ENCODE data around the gene GOLGA3.
"Not testable (repeated sequence)": the region's sequence is repeated elsewhere in the genome, so short reads cannot be mapped to it uniquely, and the experiment has no call there.

The GOLGA3 gene

GRCh38 chr12:132807295-132808092 is 21.2 kb downstream of the GOLGA3 start:
- peaks cover 44 to 68% of the 10 kb centered on the region in 2 donors for H3K36me3 ChIP-seq (ENCODE audit: control insufficient read depth in 1 of 2, insufficient read depth in 2 of 2, low read length in 2 of 2)
- no peak overlapping the region for H3K4me3 ChIP-seq (ENCODE audit: low read depth in 1 of 2, low read length in 2 of 2)
- no peaks in the 10 kb centered on the region for H3K9me3 ChIP-seq (ENCODE audit: control insufficient read depth in 1 of 2, low read length in 2 of 2)
- no peaks in the 10 kb centered on the region for H3K4me1 ChIP-seq (ENCODE audit: control insufficient read depth in 1 of 2, insufficient read depth in 2 of 2, low read length in 2 of 2)
- H3K27ac ChIP-seq (ENCODE audit: low read length), result no peak overlapping the region
- no peaks in the 10 kb centered on the region for H3K27me3 ChIP-seq (ENCODE audit: low read depth, low read length)

GRCh38 chr12:132806857-132807256 is 21.8 kb downstream of the GOLGA3 start:
- Histone ChIP-seq H3K27ac (ENCODE audit: low read length) (no peak overlapping the region), H3K27me3 (ENCODE audit: low read depth, low read length) (no peaks in the 10 kb centered on the region), H3K9me3 (ENCODE audit: control insufficient read depth in 1 of 2, low read length in 2 of 2) (no peaks in the 10 kb centered on the region), H3K36me3 (ENCODE audit: control insufficient read depth in 1 of 2, insufficient read depth in 2 of 2, low read length in 2 of 2) (peaks cover 41 to 69% of the 10 kb centered on the region in 2 donors), H3K4me3 (ENCODE audit: low read depth in 1 of 2, low read length in 2 of 2) (no peak overlapping the region), H3K4me1 (ENCODE audit: control insufficient read depth in 1 of 2, insufficient read depth in 2 of 2, low read length in 2 of 2) (no peaks in the 10 kb centered on the region)

GRCh38 chr12:132804426-132804861 is 24.2 kb downstream of the GOLGA3 start:
- Histone ChIP-seq H3K27me3 (ENCODE audit: low read depth, low read length) (no peaks in the 10 kb centered on the region), H3K4me1 (ENCODE audit: control insufficient read depth in 1 of 2, insufficient read depth in 2 of 2, low read length in 2 of 2) (no peaks in the 10 kb centered on the region), H3K36me3 (ENCODE audit: control insufficient read depth in 1 of 2, insufficient read depth in 2 of 2, low read length in 2 of 2) (peaks cover 50 to 88% of the 10 kb centered on the region in 2 donors), H3K4me3 (ENCODE audit: low read depth in 1 of 2, low read length in 2 of 2) (no peak overlapping the region), H3K9me3 (ENCODE audit: control insufficient read depth in 1 of 2, low read length in 2 of 2) (no peaks in the 10 kb centered on the region), H3K27ac (ENCODE audit: low read length) (no peak overlapping the region)

- H3K4me1 ChIP-seq (ENCODE audit: control insufficient read depth in 1 of 2, insufficient read depth in 2 of 2, low read length in 2 of 2), result no peaks in the 10 kb centered on the region
- H3K4me3 ChIP-seq (ENCODE audit: low read depth in 1 of 2, low read length in 2 of 2), result no peak overlapping the region
- peaks cover 56 to 92% of the 10 kb centered on the region in 2 donors for H3K36me3 ChIP-seq (ENCODE audit: control insufficient read depth in 1 of 2, insufficient read depth in 2 of 2, low read length in 2 of 2)
- H3K27me3 ChIP-seq (ENCODE audit: low read depth, low read length), result no peaks in the 10 kb centered on the region
- H3K27ac ChIP-seq (ENCODE audit: low read length), result no peak overlapping the region
- no peaks in the 10 kb centered on the region for H3K9me3 ChIP-seq (ENCODE audit: control insufficient read depth in 1 of 2, low read length in 2 of 2)
Observed at GRCh38 chr12:132803888-132804287, 24.8 kb downstream of the GOLGA3 start.

GRCh38 chr12:132803125-132803524 is 25.5 kb downstream of the GOLGA3 start:
- Histone ChIP-seq H3K4me3 (ENCODE audit: low read depth in 1 of 2, low read length in 2 of 2) (no peak overlapping the region), H3K9me3 (ENCODE audit: control insufficient read depth in 1 of 2, low read length in 2 of 2) (no peaks in the 10 kb centered on the region), H3K4me1 (ENCODE audit: control insufficient read depth in 1 of 2, insufficient read depth in 2 of 2, low read length in 2 of 2) (no peaks in the 10 kb centered on the region), H3K36me3 (ENCODE audit: control insufficient read depth in 1 of 2, insufficient read depth in 2 of 2, low read length in 2 of 2) (peaks cover 51 to 91% of the 10 kb centered on the region in 2 donors), H3K27ac (ENCODE audit: low read length) (no peak overlapping the region), H3K27me3 (ENCODE audit: low read depth, low read length) (no peaks in the 10 kb centered on the region)

GRCh38 chr12:132801741-132802140 is 26.9 kb downstream of the GOLGA3 start:
- Histone ChIP-seq H3K27me3 (ENCODE audit: low read depth, low read length) (no peaks in the 10 kb centered on the region), H3K4me3 (ENCODE audit: low read depth in 1 of 2, low read length in 2 of 2) (no peak overlapping the region), H3K36me3 (ENCODE audit: control insufficient read depth in 1 of 2, insufficient read depth in 2 of 2, low read length in 2 of 2) (peaks cover 45 to 92% of the 10 kb centered on the region in 2 donors), H3K27ac (ENCODE audit: low read length) (no peak overlapping the region), H3K4me1 (ENCODE audit: control insufficient read depth in 1 of 2, insufficient read depth in 2 of 2, low read length in 2 of 2) (no peaks in the 10 kb centered on the region), H3K9me3 (ENCODE audit: control insufficient read depth in 1 of 2, low read length in 2 of 2) (no peaks in the 10 kb centered on the region)

GRCh38 chr12:132798836-132799235 is 29.8 kb downstream of the GOLGA3 start:
- no peaks in the 10 kb centered on the region for H3K27me3 ChIP-seq (ENCODE audit: low read depth, low read length)

GRCh38 chr12:132797820-132798570 is 30.7 kb downstream of the GOLGA3 start:
- no peaks in the 10 kb centered on the region for H3K27me3 ChIP-seq (ENCODE audit: low read depth, low read length)
- H3K36me3 ChIP-seq (ENCODE audit: control insufficient read depth in 1 of 2, insufficient read depth in 2 of 2, low read length in 2 of 2), result peaks cover 40 to 90% of the 10 kb centered on the region in 2 donors
- no peak overlapping the region for H3K4me3 ChIP-seq (ENCODE audit: low read depth in 1 of 2, low read length in 2 of 2)
- no peaks in the 10 kb centered on the region for H3K9me3 ChIP-seq (ENCODE audit: control insufficient read depth in 1 of 2, low read length in 2 of 2)
- H3K4me1 ChIP-seq (ENCODE audit: control insufficient read depth in 1 of 2, insufficient read depth in 2 of 2, low read length in 2 of 2), result no peaks in the 10 kb centered on the region
- H3K27ac ChIP-seq (ENCODE audit: low read length), result no peak overlapping the region

More at GRCh38 chr12:132798836-132799235, 29.8 kb downstream of the GOLGA3 start:
- no peaks in the 10 kb centered on the region for H3K4me1 ChIP-seq (ENCODE audit: control insufficient read depth in 1 of 2, insufficient read depth in 2 of 2, low read length in 2 of 2)
- peaks cover 44 to 94% of the 10 kb centered on the region in 2 donors for H3K36me3 ChIP-seq (ENCODE audit: control insufficient read depth in 1 of 2, insufficient read depth in 2 of 2, low read length in 2 of 2)
- no peak overlapping the region for H3K27ac ChIP-seq (ENCODE audit: low read length)
- H3K9me3 ChIP-seq (ENCODE audit: control insufficient read depth in 1 of 2, low read length in 2 of 2), result no peaks in the 10 kb centered on the region
- H3K4me3 ChIP-seq (ENCODE audit: low read depth in 1 of 2, low read length in 2 of 2), result no peak overlapping the region

GRCh38 chr12:132795847-132796246 is 32.8 kb downstream of the GOLGA3 start:
- H3K4me3 ChIP-seq (ENCODE audit: low read depth in 1 of 2, low read length in 2 of 2), result no peak overlapping the region
- H3K27ac ChIP-seq (ENCODE audit: low read length), result no peak overlapping the region
- H3K27me3 ChIP-seq (ENCODE audit: low read depth, low read length), result no peaks in the 10 kb centered on the region
- H3K9me3 ChIP-seq (ENCODE audit: control insufficient read depth in 1 of 2, low read length in 2 of 2), result no peaks in the 10 kb centered on the region
- H3K36me3 ChIP-seq (ENCODE audit: control insufficient read depth in 1 of 2, insufficient read depth in 2 of 2, low read length in 2 of 2), result peaks cover 41 to 82% of the 10 kb centered on the region in 2 donors
- H3K4me1 ChIP-seq (ENCODE audit: control insufficient read depth in 1 of 2, insufficient read depth in 2 of 2, low read length in 2 of 2), result no peaks in the 10 kb centered on the region

GRCh38 chr12:132791940-132792339 is 36.7 kb downstream of the GOLGA3 start:
- H3K36me3 ChIP-seq (ENCODE audit: control insufficient read depth in 1 of 2, insufficient read depth in 2 of 2, low read length in 2 of 2), result peaks cover 33 to 70% of the 10 kb centered on the region in 2 donors
- not testable (repeated sequence) for H3K9me3 ChIP-seq (ENCODE audit: control insufficient read depth in 1 of 2, low read length in 2 of 2); H3K27me3 ChIP-seq (ENCODE audit: low read depth, low read length); H3K27ac ChIP-seq (ENCODE audit: low read length); H3K4me1 ChIP-seq (ENCODE audit: control insufficient read depth in 1 of 2, insufficient read depth in 2 of 2, low read length in 2 of 2); H3K4me3 ChIP-seq (ENCODE audit: low read depth in 1 of 2, low read length in 2 of 2)

- Histone ChIP-seq H3K27ac (ENCODE audit: low read length) (no peak overlapping the region), H3K36me3 (ENCODE audit: control insufficient read depth in 1 of 2, insufficient read depth in 2 of 2, low read length in 2 of 2) (peaks cover 27 to 69% of the 10 kb centered on the region in 2 donors), H3K4me3 (ENCODE audit: low read depth in 1 of 2, low read length in 2 of 2) (no peak overlapping the region), H3K4me1 (ENCODE audit: control insufficient read depth in 1 of 2, insufficient read depth in 2 of 2, low read length in 2 of 2) (no peaks in the 10 kb centered on the region), H3K9me3 (ENCODE audit: control insufficient read depth in 1 of 2, low read length in 2 of 2) (no peaks in the 10 kb centered on the region), H3K27me3 (ENCODE audit: low read depth, low read length) (no peaks in the 10 kb centered on the region)
Observed at GRCh38 chr12:132789099-132789471, 39.6 kb downstream of the GOLGA3 start.
